ENCODE measurements around the gene SRRM2.

The SRRM2 gene

GRCh38 chr16:2779151-2779920 lies 26.9 kb downstream of the SRRM2 start:
- DNase-seq = no peak

DNA sequence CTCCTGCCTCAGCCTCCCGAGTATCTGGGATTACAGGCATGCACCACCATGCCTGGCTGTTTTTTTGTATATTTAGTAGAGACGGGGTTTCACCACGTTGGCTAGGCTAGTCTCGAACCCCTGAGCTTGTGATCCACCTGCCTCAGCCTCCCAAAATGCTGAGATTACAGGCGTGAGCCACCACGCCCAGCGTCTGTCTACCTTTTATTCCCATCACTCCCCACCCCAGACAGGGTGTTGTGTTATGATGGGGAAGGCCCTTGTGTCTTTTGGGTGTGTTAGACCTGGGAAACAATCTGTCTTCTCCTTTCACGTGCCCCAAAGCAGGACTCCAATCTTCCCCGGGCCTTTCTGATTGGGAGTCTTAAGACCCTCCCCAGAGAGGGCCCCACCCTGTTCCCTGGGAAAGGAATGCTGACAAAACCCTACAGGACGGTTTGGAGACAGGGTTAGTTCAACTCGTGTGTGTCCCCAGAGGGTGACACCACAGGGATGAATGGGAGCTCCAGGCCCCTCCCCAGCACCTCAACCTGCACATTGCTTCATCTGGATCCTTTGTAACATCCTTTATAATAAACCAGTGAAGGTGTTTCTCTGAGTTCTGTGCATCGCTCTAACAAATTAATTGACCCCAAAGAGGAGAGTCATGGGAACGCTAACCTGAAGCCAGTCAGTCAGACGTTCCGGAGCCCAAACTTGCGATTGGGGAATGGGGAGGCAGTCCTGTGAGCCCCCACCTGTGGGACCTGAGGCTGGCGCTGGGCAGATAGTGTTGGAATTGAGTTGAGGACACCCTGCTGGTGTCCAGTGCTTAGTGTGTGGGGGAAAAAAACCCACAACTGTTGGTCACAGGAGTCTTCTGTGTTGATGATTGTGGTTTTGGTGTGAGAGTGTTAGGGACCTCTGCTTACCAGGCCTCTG lies 27.8 kb downstream of the SRRM2 start:
- no peak for DNase-seq

DNA sequence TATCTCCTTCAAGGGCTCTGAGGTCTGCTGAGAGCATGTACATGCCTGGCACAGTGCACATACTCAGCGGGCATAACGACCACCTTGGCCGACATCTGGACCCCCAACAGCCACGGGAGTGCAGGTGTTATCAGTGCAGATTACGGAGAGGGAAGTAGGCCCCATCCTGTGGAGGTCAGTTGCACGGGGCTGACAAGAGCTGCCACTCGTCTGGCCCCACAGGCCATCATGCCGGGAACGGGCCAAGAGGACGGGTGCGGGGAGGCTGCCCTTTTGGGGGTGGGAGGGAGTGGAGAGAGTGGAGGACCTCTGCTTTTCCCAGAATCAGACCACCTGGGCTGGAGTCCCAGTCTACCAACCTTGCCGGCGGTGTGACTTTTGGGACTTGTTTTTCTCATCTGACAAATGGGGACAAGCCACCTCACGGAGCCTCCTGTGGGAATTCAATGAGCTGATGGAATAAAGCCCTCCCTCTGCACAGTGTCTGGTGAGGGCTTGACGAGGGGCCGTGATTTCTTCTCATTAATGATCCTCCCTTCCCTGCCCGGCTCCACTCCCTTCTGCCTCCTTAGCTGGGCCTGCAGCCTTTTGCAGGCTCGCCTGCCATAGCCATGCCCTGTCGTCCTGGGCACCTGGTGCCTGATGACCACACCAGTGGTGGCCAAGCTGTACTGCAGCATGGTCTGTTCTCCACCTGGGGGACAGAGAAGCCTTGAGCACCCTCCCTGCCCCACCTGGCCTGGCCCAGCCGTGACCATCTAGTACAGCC lies 30.3 kb downstream of the SRRM2 start:
- DNase-seq = no peak

DNA sequence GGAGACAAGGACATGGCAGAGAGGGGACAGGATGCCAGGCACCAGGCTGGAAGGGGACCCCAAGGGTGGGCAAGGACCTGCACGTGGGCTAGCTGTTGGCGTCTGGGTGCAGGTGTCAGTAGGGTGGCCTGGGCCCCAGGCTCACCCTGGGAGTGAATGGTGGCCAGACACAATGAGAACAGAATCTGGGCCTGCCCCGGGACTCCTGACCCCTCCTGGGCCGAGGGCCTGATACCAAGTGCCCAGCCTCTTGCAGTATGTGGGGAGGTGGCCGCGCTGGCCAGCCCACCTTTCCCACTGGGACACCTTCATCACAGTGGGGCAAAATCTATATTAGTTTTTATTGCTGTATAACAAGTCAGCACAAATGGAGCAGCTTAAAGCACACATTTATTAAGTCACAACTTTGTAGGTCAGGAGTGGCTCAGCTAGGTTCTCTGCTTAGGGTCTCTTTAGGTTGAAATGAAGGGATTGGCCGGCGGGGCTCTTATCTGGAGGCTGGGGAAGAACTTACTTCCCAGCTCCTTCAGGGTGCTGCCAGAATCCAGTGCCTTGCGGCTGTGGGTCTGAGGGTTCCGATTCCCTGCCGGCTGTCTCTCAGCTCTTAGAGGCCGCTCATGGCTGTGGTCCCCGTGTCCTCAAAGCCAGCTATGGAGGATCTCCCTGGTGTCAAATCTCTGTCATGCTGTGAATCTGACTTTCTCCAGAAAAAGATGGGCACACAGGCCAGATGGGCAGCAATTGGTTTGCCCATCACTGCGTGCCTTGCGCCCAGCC lies 31.3 kb downstream of the SRRM2 start:
- DNase-seq = no peak

- no peak for DNase-seq
Measured at GRCh38 chr16:2784358-2785100, 32.1 kb downstream of the SRRM2 start.

DNA sequence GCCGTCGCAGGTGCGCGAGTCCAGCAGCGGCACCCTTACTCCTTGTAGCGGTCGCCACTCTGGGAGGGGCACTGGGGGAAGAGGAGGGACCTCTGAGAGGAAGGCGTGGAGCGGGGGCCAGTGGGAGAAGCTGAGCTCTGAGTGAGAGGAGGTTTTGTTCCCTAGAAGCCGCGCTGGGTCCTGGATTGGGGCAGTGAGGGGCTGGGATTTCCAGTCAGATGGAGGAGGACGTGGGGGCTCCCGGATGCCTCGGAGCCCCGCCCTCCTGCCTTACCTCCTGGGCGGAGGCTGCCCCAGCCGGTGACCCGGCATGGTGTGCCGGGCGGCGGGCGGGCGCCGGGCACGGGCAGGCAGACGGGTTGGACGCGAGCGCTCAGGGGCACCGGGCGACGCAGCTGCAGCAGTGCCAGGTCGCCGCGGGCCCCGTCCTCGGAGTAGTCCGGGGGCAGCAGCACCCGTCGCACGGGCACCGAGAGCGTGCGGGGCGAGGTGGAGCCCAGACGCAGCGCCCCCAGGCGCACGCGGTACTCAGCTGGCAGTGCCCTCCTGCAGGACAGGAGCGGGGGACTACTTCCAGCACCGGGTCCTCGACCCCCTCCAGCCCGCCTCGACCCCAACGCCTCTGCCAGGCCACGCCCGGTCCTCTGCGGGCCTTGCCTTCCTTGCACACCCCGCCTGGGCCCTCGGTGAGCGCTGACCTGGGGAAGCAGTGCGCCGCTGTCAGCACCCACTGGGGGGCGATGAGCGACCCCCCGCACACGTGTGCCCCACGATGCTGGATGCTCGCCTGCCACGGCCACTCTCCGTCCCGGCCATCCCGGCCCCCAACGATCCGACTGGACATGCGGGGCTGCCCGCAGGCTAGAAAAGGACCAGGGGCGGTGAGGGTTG lies 32.9 kb downstream of the SRRM2 start:
- no peak for DNase-seq

- no peak for DNase-seq
Measured at GRCh38 chr16:2786061-2786825, 33.8 kb downstream of the SRRM2 start.

- no peak for DNase-seq
Measured at GRCh38 chr16:2786826-2787151, 34.4 kb downstream of the SRRM2 start.

DNA sequence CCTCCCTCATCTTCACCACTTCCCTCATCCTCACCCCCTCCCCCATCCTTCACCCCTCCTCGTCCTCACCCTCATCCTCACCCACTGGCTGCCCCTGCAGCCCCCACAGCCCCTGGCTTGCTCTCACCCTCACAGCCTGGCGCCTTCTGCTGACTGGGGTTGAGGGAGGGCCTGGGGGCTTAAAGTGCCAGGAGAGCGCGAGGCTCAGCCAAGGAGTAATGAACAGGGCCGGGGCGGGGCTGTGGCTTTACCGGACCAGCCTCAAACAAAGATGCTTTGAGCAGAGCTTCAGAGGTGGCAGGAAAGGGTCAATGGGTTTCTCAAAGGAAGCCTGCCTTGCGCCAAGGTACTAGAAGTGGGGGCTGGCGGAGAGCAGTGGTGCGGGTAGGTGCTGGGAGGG lies 35.0 kb downstream of the SRRM2 start, which contains the start of gene PRSS33:
PRSS33 (minus strand) TSS at position 155 of the 400 bp plus-strand sequence. CDS start 1,013 bp downstream, outside the sequence.
- DNase-seq = no peak

GRCh38 chr16:2787961-2788360 lies 35.5 kb downstream of the SRRM2 start:
- DNase-seq = no peak

GRCh38 chr16:2790631-2791030 lies 38.2 kb downstream of the SRRM2 start:
- DNase-seq = no peak

DNA sequence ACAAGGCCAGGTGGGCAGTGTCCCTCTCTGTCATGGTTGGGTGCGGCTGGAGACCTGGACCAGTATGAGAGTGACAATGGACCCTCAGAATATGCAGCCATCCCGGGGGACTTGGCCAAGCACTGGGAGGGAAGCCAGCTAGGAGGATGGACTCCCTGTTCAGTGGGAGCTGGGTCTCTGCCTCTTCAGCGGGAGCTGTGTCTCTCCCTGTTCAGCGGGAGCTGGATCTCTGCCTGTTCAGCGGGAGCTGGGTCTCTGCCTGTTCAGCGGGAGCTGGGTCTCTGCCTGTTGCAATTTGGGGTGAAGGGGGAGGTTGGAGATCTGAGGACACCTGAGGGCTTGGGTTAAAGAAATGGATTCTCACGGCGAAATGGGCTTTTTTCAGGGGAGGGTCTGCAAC lies 38.7 kb downstream of the SRRM2 start:
- no peak for DNase-seq

GRCh38 chr16:2792940-2793339 lies 40.5 kb downstream of the SRRM2 start:
- DNase-seq = no peak

DNA sequence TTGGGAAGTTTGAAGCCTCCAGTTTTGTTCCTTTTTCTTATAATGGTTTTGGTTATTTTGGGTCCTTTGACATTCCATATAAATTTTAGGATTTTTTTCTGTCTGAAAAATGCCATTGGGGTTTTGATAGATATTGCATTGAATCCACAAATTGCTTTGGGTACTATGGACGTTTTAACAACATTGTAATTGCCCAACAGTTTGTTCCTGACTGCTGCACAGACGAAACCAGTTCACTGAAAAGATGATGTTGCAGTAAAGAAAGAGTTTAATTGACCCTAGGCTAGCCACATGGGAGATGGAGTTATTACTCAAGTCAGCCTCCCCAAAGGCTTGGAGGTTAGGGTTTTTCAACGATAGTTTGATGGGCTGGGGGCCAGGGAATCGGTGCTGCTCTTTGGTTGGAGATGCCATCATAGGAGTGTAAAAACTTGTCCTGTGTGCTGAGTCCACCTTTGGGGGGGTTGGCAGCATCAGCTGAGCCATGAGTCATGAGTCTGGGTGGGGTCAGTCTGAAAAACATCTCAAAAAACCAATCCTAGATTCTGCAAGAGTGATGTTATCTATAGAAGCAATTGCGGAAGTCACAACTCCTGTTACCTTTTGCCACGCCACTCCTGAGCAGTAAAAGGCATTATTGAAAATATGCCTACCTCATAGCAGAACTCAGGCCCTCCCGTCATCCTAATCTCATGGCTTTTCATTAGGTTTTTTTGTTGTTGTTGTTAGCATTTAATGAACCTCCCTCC lies 43.1 kb downstream of the SRRM2 start:
- no peak for DNase-seq

DNA sequence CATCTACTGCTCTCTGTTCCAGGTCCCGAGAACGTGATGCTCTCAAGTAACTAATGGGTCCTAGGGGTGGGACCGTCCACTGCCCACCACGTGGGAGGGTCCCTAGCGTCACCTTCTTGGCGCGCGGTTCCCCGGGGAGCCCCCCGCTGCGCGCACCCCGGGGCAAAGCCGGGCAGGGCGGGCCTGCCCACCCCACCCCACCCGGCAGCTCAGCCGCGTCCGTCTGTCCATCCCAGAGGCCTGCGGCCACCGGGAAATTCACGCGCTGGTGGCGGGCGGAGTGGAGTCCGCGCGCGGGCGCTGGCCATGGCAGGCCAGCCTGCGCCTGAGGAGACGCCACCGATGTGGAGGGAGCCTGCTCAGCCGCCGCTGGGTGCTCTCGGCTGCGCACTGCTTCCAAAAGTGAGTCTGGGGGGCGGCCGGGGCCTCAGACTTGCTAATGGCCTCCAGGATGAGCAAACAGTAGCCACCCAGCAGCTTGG lies 46.3 kb downstream of the SRRM2 start:
- no peak for DNase-seq

GRCh38 chr16:2799205-2799858 lies 46.9 kb downstream of the SRRM2 start:
- no peak for DNase-seq

GRCh38 chr16:2799859-2800226 lies 47.4 kb downstream of the SRRM2 start:
- DNase-seq = no peak

DNA sequence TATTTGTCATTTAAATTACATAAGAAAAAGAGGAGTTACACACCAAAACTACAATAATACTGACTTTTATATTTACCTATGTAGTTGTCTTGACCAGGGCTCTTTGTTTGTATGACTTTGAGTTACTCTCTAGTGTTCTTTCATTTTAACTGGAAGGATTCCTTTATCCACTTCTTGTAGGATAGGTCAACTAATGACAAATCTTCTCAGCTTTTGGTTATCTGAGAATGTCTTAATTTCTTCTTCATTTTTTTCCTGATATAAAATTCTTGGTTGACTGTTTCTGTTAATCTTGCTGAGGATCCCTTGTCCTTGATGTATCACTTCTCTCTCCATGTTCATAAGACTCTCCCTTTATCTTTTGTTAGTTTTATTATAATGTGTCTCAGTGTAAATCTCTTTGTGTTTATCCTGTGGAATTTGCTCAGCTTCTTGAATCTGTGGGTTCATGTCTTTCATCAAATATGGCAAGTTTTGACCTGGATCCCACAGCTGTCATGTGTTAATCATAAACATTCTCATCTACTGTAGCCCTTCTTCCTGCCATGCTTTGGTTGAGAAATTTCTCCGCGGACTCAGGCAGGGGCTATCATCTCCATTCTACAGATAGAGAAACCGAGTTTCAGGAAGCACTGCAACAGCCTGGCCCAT lies 51.2 kb downstream of the SRRM2 start:
- no peak for DNase-seq

Measured in NCI-H2227 treated with DMSO at 0.1 percent for 48 hours (cell line).